ENCODE results near the gene ERBB4. TPM values are rescaled to one million over a fixed set of nuclear protein-coding genes. Genes with fewer than 3 reads are reported as not detected.

The ERBB4 gene
- total and polyA plus RNA-seq, 10 of the 15 experiments (the other 5 are each of a cell fraction or from before 2014, with no cell fraction given) = under 0.01 to 0.23 (median 0.01) TPM; not detected in 4

DNA sequence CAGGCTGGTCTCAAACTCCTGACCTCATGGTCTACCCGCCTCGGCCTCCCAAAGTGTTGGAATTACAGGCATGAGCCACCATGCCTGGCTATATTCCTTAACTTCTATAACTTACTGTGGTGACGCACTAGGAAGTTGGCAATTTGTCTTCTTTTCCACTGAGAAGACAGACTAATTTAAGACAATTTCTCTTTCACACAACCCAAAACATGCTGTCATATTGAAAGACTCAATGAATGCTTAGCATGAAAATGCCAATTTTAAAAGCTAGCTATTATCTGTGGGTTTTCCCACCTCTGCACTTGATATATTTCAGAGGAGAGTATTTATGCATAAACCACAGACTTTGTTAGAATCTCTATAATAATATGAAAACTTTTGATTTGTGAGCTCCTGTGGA is 84.5 kb downstream of the ERBB4 start:
- DNase-seq (ENCODE audit: low read depth, low spot score) (no peak), FAIRE-seq (no peak), ATAC-seq (no peak)
- H3K27ac ChIP-seq (ENCODE audit: control insufficient read depth, insufficient read depth) = no peak overlapping the region
- H3K36me3 ChIP-seq (ENCODE audit: control insufficient read depth in 2 of 2, insufficient read depth in 2 of 2, low read length in 1 of 2) = no peaks in the 10 kb centered on the region
- ChIA-PET CTCF (no interaction called here), POLR2A (no interaction called here), RAD21 (ENCODE audit: unreplicated experiment) (no interaction called here), SMC1A (ENCODE audit: uncharacterized antibody, unreplicated experiment) (no interaction called here)
- H3K9me3 ChIP-seq (replicated peaks; ENCODE audit: control insufficient read depth, insufficient read depth, low read length) = no peaks in the 10 kb centered on the region
- intact Hi-C loops (cut with micrococcal nuclease; ENCODE audit: unreplicated experiment) (no loop called here), in situ Hi-C loops (cut with MboI) (no loop called here)
- no TSS peak for BruUV-seq (replicated peaks)
- TF ChIP-seq GABPA (IDR thresholded peaks at IDR 0.05; ENCODE audit: low read depth) = no peak
- no peak for TF ChIP-seq SREBF1 (IDR thresholded peaks at IDR 0.05; ENCODE audit: low read length)
- TF ChIP-seq TARDBP (IDR thresholded peaks at IDR 0.05; ENCODE audit: borderline replicate concordance) = no peak
- TF ChIP-seq, protein P1, sequence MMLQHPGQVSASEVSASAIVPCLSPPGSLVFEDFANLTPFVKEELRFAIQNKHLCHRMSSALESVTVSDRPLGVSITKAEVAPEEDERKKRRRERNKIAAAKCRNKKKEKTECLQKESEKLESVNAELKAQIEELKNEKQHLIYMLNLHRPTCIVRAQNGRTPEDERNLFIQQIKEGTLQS (IDR thresholded peaks at IDR 0.05; ENCODE audit: borderline replicate concordance, extremely low read depth, low read depth, low read length) = no peak
- TF ChIP-seq NFYA (IDR thresholded peaks at IDR 0.05; ENCODE audit: borderline replicate concordance, low read depth, low read length) = no peak
- TF ChIP-seq POLR2AphosphoS5 (IDR thresholded peaks at IDR 0.05; ENCODE audit: low read length) = no peak
- TF ChIP-seq CHD1 (IDR thresholded peaks at IDR 0.05; ENCODE audit: low read depth, low read length) = no peak
- TF ChIP-seq, protein P2, sequence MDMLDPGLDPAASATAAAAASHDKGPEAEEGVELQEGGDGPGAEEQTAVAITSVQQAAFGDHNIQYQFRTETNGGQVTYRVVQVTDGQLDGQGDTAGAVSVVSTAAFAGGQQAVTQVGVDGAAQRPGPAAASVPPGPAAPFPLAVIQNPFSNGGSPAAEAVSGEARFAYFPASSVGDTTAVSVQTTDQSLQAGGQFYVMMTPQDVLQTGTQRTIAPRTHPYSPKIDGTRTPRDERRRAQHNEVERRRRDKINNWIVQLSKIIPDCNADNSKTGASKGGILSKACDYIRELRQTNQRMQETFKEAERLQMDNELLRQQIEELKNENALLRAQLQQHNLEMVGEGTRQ (IDR thresholded peaks at IDR 0.05; ENCODE audit: borderline replicate concordance, low read depth, low read length) = no peak
- TF ChIP-seq JUND (IDR thresholded peaks at IDR 0.05; ENCODE audit: low read depth, low read length) = no peak
- no peaks in the 10 kb centered on the region for H3K4me1 ChIP-seq (ENCODE audit: control insufficient read depth, insufficient read depth, low read length)
- no peak overlapping the region for H3K4me3 ChIP-seq
- H3K9ac ChIP-seq (ENCODE audit: control insufficient read depth, insufficient read depth, low read length) = no peak overlapping the region
- no peaks in the 10 kb centered on the region for H4K20me1 ChIP-seq (ENCODE audit: control insufficient read depth, insufficient read depth)
- no peaks in the 10 kb centered on the region for H3K27me3 ChIP-seq (replicated peaks in 1 of 2; ENCODE audit: control insufficient read depth in 2 of 2, insufficient read depth in 2 of 2, low read length in 1 of 2)
- no peak overlapping the region for H3K4me2 ChIP-seq (ENCODE audit: control insufficient read depth, insufficient read depth)
- 50% methylated on average over 3 of the region's 3 CpGs for WGBS (ENCODE audit: insufficient coverage, insufficient replicate concordance, low lambda C conversion rate, missing lambda C conversion rate)
- no peaks in the 10 kb centered on the region for H3K79me2 ChIP-seq (ENCODE audit: control insufficient read depth, insufficient read depth, low read length)
- no peak overlapping the region for H2AFZ ChIP-seq (ENCODE audit: control insufficient read depth, low read depth, low read length)
